ENCODE results near the gene FUT4.
"Not testable (repeated sequence)": the region's sequence is repeated elsewhere in the genome, so short reads cannot be mapped to it uniquely, and the experiment has no call there.

FUT4 gene

GRCh38 chr11:94533696-94534630 lies 9.8 kb upstream of the FUT4 start:
- no peak for DNase-seq (ENCODE audit: low read depth in 2 of 2)

- DNase-seq (ENCODE audit: low read depth in 2 of 2): no peak
These were observed 7.3 kb upstream of the FUT4 start for GRCh38 chr11:94536386-94536785.

GRCh38 chr11:94537031-94537600 lies 6.6 kb upstream of the FUT4 start:
- no peak for DNase-seq (ENCODE audit: low read depth in 2 of 2)

GRCh38 chr11:94539420-94539819 lies 4.3 kb upstream of the FUT4 start:
- no peak for DNase-seq (ENCODE audit: low read depth in 2 of 2)

GRCh38 chr11:94544646-94545263 lies 1.0 kb downstream of the FUT4 start:
- no peak for DNase-seq (ENCODE audit: low read depth in 2 of 2)

DNA sequence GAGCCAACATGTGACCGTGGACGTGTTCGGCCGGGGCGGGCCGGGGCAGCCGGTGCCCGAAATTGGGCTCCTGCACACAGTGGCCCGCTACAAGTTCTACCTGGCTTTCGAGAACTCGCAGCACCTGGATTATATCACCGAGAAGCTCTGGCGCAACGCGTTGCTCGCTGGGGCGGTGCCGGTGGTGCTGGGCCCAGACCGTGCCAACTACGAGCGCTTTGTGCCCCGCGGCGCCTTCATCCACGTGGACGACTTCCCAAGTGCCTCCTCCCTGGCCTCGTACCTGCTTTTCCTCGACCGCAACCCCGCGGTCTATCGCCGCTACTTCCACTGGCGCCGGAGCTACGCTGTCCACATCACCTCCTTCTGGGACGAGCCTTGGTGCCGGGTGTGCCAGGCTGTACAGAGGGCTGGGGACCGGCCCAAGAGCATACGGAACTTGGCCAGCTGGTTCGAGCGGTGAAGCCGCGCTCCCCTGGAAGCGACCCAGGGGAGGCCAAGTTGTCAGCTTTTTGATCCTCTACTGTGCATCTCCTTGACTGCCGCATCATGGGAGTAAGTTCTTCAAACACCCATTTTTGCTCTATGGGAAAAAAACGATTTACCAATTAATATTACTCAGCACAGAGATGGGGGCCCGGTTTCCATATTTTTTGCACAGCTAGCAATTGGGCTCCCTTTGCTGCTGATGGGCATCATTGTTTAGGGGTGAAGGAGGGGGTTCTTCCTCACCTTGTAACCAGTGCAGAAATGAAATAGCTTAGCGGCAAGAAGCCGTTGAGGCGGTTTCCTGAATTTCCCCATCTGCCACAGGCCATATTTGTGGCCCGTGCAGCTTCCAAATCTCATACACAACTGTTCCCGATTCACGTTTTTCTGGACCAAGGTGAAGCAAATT lies 1.8 kb downstream of the FUT4 start:
- no peak for DNase-seq (ENCODE audit: low read depth in 2 of 2)

DNA sequence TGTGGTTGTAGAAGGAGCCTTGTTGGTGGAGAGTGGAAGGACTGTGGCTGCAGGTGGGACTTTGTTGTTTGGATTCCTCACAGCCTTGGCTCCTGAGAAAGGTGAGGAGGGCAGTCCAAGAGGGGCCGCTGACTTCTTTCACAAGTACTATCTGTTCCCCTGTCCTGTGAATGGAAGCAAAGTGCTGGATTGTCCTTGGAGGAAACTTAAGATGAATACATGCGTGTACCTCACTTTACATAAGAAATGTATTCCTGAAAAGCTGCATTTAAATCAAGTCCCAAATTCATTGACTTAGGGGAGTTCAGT lies 2.4 kb downstream of the FUT4 start:
- DNase-seq (ENCODE audit: low read depth in 2 of 2): no peak

DNA sequence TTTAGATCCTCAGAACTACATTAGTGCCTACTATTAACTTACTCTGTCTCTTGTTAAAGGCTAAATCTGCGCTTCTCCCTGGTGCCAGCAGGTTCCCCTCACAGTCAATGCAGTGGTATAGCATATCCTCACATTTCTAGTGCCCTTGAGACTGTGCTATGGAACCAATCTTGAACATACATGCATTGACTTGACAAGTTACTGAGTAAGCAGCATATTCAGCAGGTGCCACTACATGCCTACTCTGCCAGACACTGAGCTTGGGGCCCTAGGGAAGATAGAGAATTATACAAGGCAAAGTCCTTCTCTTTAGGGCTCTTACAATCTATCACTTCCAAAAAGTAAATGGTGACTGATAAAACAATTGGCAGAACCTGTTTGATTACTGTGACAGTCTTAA lies 3.2 kb downstream of the FUT4 start:
- no peak for DNase-seq (ENCODE audit: low read depth in 2 of 2)

DNA sequence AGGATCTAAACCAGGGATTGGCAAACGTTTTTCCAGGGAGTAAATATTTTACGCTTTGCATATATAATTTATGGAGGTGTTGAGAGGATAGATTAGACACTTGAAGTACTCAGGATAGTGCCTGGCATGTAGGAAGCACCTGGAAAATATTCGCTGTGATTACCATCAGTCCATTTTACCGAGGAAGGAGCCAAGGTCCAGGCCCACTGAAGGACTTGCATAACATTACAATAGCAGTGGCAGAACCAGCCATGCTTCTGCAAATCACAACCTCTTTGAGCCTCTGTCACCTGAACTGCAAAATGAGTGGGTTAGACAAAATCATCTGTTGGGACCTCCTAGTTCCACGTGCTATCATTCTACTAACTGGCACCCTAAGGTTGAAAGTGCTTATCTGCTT lies 5.4 kb downstream of the FUT4 start:
- no peak for DNase-seq (ENCODE audit: low read depth in 2 of 2)

DNA sequence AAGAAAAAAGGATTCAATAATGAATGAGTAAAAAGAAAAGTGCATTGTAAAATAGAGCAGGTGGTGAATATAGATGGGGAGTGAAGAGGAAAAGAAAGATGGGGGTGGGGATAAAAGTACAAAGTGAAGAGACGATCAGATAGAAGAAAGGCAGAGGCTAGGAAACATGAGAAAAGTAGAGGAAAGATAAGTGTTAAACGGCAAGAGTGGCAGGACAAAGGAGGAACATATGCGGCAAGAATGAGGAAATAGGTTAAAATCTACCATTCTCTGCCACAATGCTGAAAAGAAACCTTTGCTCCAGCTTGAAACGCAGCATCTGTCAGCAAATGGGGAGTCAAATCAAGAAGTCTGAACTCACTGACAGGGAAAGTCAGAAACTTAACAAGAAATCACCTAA lies 6.8 kb downstream of the FUT4 start:
- no peak for DNase-seq (ENCODE audit: low read depth in 2 of 2)

DNA sequence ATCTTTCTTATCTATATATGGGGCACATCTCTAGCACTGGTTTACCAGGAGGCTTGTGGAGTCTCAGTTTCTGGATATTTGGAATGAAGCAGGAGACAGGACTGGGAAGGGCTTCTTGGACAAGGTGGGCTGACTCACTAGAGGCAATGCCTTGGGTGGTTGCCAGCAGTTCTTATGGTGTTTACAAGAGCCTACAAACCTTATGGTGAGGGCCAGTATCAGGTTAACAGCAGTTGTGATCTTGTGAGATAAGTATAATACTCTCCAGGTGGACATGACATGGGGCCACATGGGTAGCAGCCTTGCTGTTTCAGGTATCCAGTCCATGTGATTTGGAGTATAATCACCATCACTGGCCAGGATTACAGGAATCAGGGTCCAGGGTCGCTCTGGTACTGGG lies 10.2 kb downstream of the FUT4 start:
- no peak for DNase-seq (ENCODE audit: low read depth in 2 of 2)

- not testable (repeated sequence) for DNase-seq (ENCODE audit: low read depth in 2 of 2)
These were observed 12.1 kb downstream of the FUT4 start for GRCh38 chr11:94555752-94556329.

- no peak for DNase-seq (ENCODE audit: low read depth in 2 of 2)
These were observed 13.7 kb downstream of the FUT4 start for GRCh38 chr11:94557421-94557820.

- no peak for DNase-seq (ENCODE audit: low read depth in 2 of 2)
These were observed 14.3 kb downstream of the FUT4 start for GRCh38 chr11:94557992-94558391.

GRCh38 chr11:94558468-94558867 lies 14.7 kb downstream of the FUT4 start:
- DNase-seq (ENCODE audit: low read depth in 2 of 2): no peak

- DNase-seq (ENCODE audit: low read depth in 2 of 2): no peak
These were observed 15.2 kb downstream of the FUT4 start for GRCh38 chr11:94558932-94559331.

DNA sequence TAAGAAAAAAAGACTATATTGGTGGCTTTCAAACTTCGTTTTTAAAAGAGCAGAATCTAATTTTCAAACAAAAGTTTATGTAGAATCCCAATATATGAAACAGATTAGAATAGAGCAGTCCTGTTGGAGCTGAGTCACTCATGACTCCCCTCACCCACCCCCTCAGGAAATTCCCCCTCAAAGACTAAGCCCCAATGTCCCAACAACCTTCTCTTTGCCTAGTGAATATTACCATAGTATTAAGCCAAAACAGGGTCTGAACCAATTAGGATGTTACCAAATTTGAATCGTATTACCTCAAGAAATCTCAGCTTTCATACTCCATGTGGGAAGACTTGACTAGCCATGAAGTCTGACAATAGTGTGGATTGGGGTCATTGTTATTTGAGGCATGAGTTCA lies 15.6 kb downstream of the FUT4 start:
- DNase-seq (ENCODE audit: low read depth in 2 of 2): no peak

DNA sequence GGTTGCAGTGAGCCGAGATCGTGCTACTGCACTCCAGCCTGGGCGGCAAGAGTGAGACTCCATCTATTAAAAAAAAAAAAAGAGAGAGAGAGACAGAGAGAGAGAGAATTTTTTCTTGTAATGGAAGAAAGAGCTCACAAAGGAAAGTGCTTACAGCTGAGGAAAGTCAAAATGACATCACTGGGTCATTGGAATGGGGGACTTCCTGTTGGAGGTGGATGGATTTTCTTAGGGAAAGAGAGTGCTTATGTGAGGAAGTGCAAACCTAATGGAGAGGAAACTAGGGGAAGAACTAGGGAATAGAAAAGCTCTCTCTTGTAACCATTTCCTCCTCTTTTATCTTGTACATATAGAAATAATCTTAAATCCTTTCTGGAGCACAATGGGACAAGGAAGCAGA lies 17.1 kb downstream of the FUT4 start:
- no peak for DNase-seq (ENCODE audit: low read depth in 2 of 2)

GRCh38 chr11:94563176-94563847 lies 19.6 kb downstream of the FUT4 start:
- DNase-seq (ENCODE audit: low read depth in 2 of 2): no peak

- DNase-seq (ENCODE audit: low read depth in 2 of 2): no peak
These were observed 20.2 kb downstream of the FUT4 start for GRCh38 chr11:94563848-94564467.

DNA sequence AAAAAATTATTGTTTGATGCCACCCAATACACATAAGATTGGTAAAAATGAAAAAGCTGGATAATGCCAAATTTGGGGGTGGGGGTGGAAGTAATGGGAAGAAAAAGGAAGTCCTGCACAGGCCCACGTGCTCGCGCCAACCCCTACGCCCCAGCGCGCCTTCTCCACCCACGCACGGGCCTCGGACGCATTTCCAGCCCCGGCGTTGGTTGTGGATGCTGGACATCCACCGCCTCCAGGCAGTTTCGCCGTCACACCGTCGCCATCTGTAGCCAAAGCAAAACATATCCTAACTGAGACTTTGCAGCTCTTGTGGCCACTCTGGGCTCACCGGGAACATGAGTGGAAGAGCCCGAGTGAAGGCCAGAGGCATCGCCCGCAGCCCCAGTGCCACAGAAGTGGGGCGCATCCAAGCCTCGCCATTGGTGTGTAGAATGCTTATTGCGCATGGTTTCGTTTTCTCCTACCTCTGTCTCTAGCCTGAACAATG lies 23.5 kb downstream of the FUT4 start, which contains the start of gene PIWIL4:
Gene PIWIL4 (plus strand): TSS at position 188 of the 490 bp plus-strand sequence. CDS start 151 bp downstream, at position 339.
- no peak for DNase-seq (ENCODE audit: low read depth in 2 of 2)
